GM12878 (cell line): ENCODE results near the gene UBXN6. TPM values are rescaled to one million over a fixed set of nuclear protein-coding genes. Genes with fewer than 3 reads are reported as not detected.

Experiments used
- ATAC-seq: fragments of 200-7000 bp; cut with Tn5 transposase; 3 replicates; pipeline ENCODE4 v1.9.1; 2020; ENCODE audit warnings: mild to moderate bottlenecking, moderate library complexity
- BruUV-seq: library from RNA; stranded (reverse); fragments of 400-500 nt; replicated peaks from 2 replicates; lab custom pipeline; 2021; lab: Mats Ljungman, UMichigan
- CTCF ChIA-PET: fragments of 300-600 bp; sonication (Branson Sonifier 250); formaldehyde crosslinking; extraction: SDS; loops from one replicate; lab custom pipeline; 2021; ENCODE audit warnings: inconsistent platforms; lab: Yijun Ruan, JAX
- POLR2A ChIA-PET: fragments of 350-600 bp; formaldehyde crosslinking; extraction: SDS; loops from one replicate; lab custom pipeline; 2021; ENCODE audit warnings: inconsistent platforms; lab: Charles Lee
- RAD21 ChIA-PET: fragments of 300-600 bp; sonication (Branson Sonifier 250); formaldehyde crosslinking; loops from one replicate; lab custom pipeline; 2023; ENCODE audit warnings: antibody characterized with exemption; ENCODE audit not compliant: unreplicated experiment; lab: Charles Lee
- SMC1A ChIA-PET: fragments of 300-600 bp; sonication (Branson Sonifier 250); formaldehyde crosslinking; loops from one replicate; lab custom pipeline; 2023; ENCODE audit not compliant: unreplicated experiment, uncharacterized antibody; lab: Charles Lee
- DNase-seq: peaks from one replicate; pipeline ENCODE4 v3.0.0-alpha.2; 2011; ENCODE audit warnings: low read depth, low spot score
- FAIRE-seq: peaks from 3 replicates; lab custom pipeline; 2011; peaks lifted over from hg19 to GRCh38; lab: Jason Lieb, UNC
- H2AFZ ChIP-seq: 2 replicates; pipeline ENCODE4 v1.6.0; 2011; ENCODE audit warnings: low read depth, low read length, control low read depth; ENCODE audit not compliant: control insufficient read depth
- H3K27ac ChIP-seq: 2 replicates; pipeline ENCODE4 v1.5.1; 2011; ENCODE audit warnings: control low read depth; ENCODE audit not compliant: control insufficient read depth, insufficient read depth
- H3K27me3 ChIP-seq, 2 experiments: replicated peaks in 1 of 2; 2 replicates each; pipeline versions ENCODE4 v1.6.0 to v1.6.1; 2011; ENCODE audit warnings: low read length in 1 of 2; ENCODE audit not compliant: control insufficient read depth in 2 of 2, insufficient read depth in 2 of 2
- H3K36me3 ChIP-seq, 2 experiments: 2 replicates each; pipeline ENCODE4 v1.5.1; 2011; ENCODE audit warnings: low read length in 1 of 2; ENCODE audit not compliant: control insufficient read depth in 2 of 2, insufficient read depth in 2 of 2
- H3K4me1 ChIP-seq: 2 replicates; pipeline ENCODE4 v1.6.1; 2011; ENCODE audit warnings: mild to moderate bottlenecking, low read length, moderate library complexity, mixed read lengths; ENCODE audit not compliant: control insufficient read depth, insufficient read depth
- H3K4me2 ChIP-seq: 2 replicates; pipeline ENCODE4 v1.6.0; 2011; ENCODE audit warnings: control low read depth; ENCODE audit not compliant: control insufficient read depth, insufficient read depth
- H3K4me3 ChIP-seq: fragments of 200-600 bp; sonication (generic); 2 replicates; pipeline ENCODE4 v1.5.1; 2016
- H3K79me2 ChIP-seq: 2 replicates; pipeline ENCODE4 v1.6.0; 2011; ENCODE audit warnings: low read length; ENCODE audit not compliant: control insufficient read depth, insufficient read depth
- H3K9ac ChIP-seq: 2 replicates; pipeline ENCODE4 v1.8.0; 2011; ENCODE audit warnings: low read length, control low read depth, mixed read lengths; ENCODE audit not compliant: control insufficient read depth, insufficient read depth
- H3K9me3 ChIP-seq: replicated peaks from 3 replicates; pipeline ENCODE4 v1.5.1; 2011; ENCODE audit warnings: mild to moderate bottlenecking, low read length; ENCODE audit not compliant: control insufficient read depth, insufficient read depth
- H4K20me1 ChIP-seq: 2 replicates; pipeline ENCODE4 v1.6.0; 2011; ENCODE audit not compliant: control insufficient read depth, insufficient read depth
- CBX5 ChIP-seq: sonication (generic); IDR thresholded peaks from 2 replicates; pipeline ENCODE4 v1.6.1; 2016; ENCODE audit warnings: low read depth, moderate library complexity, mild to moderate bottlenecking, inconsistent platforms
- HDAC2 ChIP-seq: fragments of 200-600 bp; sonication (generic); IDR thresholded peaks from 2 replicates; pipeline ENCODE4 v1.6.1; 2017
- MEF2B ChIP-seq: fragments of 450-650 bp; IDR thresholded peaks from 2 replicates; pipeline ENCODE4 v1.6.1; 2018; ENCODE audit warnings: mild to moderate bottlenecking, moderate library complexity; ENCODE audit not compliant: partially characterized antibody, poor library complexity, severe bottlenecking
- PAX5 ChIP-seq: IDR thresholded peaks from 2 replicates; pipeline ENCODE4 v1.6.1; 2011; ENCODE audit warnings: low read depth, low read length, borderline replicate concordance
- POLR2AphosphoS5 ChIP-seq: IDR thresholded peaks from 2 replicates; pipeline ENCODE4 v1.6.1; 2011; ENCODE audit warnings: mild to moderate bottlenecking, low read length, inconsistent platforms
- STAT3 ChIP-seq: IDR thresholded peaks from 2 replicates; pipeline ENCODE4 v1.6.1; 2011; ENCODE audit warnings: low read depth, low read length, improper control_type of control experiment
- ZZZ3 ChIP-seq: IDR thresholded peaks from 2 replicates; pipeline ENCODE4 v1.6.1; 2011; ENCODE audit warnings: low read depth; ENCODE audit not compliant: control insufficient read depth, insufficient read length
- WGBS: methylation state at CpG from one replicate; pipeline ENCODE4 v1.1.6; 2016; ENCODE audit warnings: low lambda C conversion rate; ENCODE audit not compliant: insufficient replicate concordance, insufficient coverage; ENCODE audit errors: missing lambda C conversion rate; 5-methylcytosine and 5-hydroxymethylcytosine counted together
- in situ Hi-C: fragments of 300-500 bp; cut with MboI; formaldehyde crosslinking; loops from 9 replicates; pipeline ENCODE4 v1.14.3; 2018; ENCODE audit warnings: mixed read lengths
- intact Hi-C: fragments of 100-400 bp; cut with micrococcal nuclease; formaldehyde crosslinking; loops from one replicate; pipeline ENCODE4 v1.14.2; 2022; ENCODE audit not compliant: unreplicated experiment
- polyA plus RNA-seq, 11 experiments: library from polyadenylated mRNA; depleted of rRNA in 4 of 11; unstranded in 6 of 11; stranded (reverse) in 5 of 11; fragments of >200 nt; fragmentation: Nextera tagmentation in 4 of 11; fragmentation: Illumina TruSeq in 1 of 11; extraction: Ambion mirVana in 4 of 11; extraction: Trizol in 1 of 11; gene quantifications; 1 replicate in 1 of 11; 2 replicates in 10 of 11; pipeline versions ENCODE4 v1.2.1 to v1.2.3, GENCODE V29; 2011 to 2016; ENCODE audit warnings: inconsistent platforms in 2 of 11, missing spikeins in 2 of 11, low read depth in 1 of 11
- total RNA-seq, 4 experiments: library from RNA; depleted of rRNA in 3 of 4; stranded (reverse); fragments of >200 nt in 3 of 4; fragmentation: Illumina TruSeq in 1 of 4; extraction: Trizol in 1 of 4; gene quantifications; 2 replicates each; pipeline versions ENCODE4 v1.2.1 to v1.2.3, GENCODE V29; 2013 to 2021
- TF ChIP-seq, protein P1 (sequence below): fragments of 450-650 bp; IDR thresholded peaks from 2 replicates; pipeline ENCODE4 v1.6.1; 2017; ENCODE audit warnings: mild to moderate bottlenecking, moderate library complexity

Gene UBXN6
- total and polyA plus RNA-seq, 10 of the 15 experiments (the other 5 are each of a cell fraction or from before 2014, with no cell fraction given), result 0.47 to 50.8 (median 13.0) TPM

GRCh38 chr19:4449639-4450028 lies 8.0 kb downstream of the UBXN6 start:
- RAD21 ChIA-PET, result no interaction called here
- POLR2A ChIA-PET, result interaction anchor here (1.4 kb wide), 1 partner anchor 22 kb away, joined by 4 read pairs; no protein-coding TSS in a partner anchor
- Histone ChIP-seq H3K27ac (no peak overlapping the region), H3K9me3 (no peaks in the 10 kb centered on the region), H3K4me1 (no peaks in the 10 kb centered on the region), H3K9ac (no peak overlapping the region), H3K4me3 (no peak overlapping the region), H3K79me2 (no peaks in the 10 kb centered on the region), H2AFZ (no peak overlapping the region), H3K27me3 (no peaks in the 10 kb centered on the region), H3K4me2 (no peak overlapping the region), H4K20me1 (no peaks in the 10 kb centered on the region), H3K36me3 (peaks cover 3 to 23% of the 10 kb centered on the region in 2 experiments)
- BruUV-seq, result TSS peak; percentile 57
- TF ChIP-seq, protein P1, sequence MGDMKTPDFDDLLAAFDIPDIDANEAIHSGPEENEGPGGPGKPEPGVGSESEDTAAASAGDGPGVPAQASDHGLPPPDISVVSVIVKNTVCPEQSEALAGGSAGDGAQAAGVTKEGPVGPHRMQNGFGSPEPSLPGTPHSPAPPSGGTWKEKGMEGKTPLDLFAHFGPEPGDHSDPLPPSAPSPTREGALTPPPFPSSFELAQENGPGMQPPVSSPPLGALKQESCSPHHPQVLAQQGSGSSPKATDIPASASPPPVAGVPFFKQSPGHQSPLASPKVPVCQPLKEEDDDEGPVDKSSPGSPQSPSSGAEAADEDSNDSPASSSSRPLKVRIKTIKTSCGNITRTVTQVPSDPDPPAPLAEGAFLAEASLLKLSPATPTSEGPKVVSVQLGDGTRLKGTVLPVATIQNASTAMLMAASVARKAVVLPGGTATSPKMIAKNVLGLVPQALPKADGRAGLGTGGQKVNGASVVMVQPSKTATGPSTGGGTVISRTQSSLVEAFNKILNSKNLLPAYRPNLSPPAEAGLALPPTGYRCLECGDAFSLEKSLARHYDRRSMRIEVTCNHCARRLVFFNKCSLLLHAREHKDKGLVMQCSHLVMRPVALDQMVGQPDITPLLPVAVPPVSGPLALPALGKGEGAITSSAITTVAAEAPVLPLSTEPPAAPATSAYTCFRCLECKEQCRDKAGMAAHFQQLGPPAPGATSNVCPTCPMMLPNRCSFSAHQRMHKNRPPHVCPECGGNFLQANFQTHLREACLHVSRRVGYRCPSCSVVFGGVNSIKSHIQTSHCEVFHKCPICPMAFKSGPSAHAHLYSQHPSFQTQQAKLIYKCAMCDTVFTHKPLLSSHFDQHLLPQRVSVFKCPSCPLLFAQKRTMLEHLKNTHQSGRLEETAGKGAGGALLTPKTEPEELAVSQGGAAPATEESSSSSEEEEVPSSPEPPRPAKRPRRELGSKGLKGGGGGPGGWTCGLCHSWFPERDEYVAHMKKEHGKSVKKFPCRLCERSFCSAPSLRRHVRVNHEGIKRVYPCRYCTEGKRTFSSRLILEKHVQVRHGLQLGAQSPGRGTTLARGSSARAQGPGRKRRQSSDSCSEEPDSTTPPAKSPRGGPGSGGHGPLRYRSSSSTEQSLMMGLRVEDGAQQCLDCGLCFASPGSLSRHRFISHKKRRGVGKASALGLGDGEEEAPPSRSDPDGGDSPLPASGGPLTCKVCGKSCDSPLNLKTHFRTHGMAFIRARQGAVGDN, result no peak
- no peak for TF ChIP-seq POLR2AphosphoS5
- TF ChIP-seq CBX5, result no peak
- TF ChIP-seq ZZZ3, result no peak
- no peak for TF ChIP-seq STAT3
- TF ChIP-seq MEF2B, result no peak
- TF ChIP-seq HDAC2, result no peak
- TF ChIP-seq PAX5, result no peak
- FAIRE-seq, result no peak
- 96% methylated on average over 8 of the region's 9 CpGs for WGBS
- CTCF ChIA-PET, result no interaction called here
- SMC1A ChIA-PET, result no interaction called here
- in situ Hi-C loops, result no loop called here
- no peak for DNase-seq
- intact Hi-C loops, result no loop called here
- ATAC-seq, result no peak
